BLaER1 treated with 17β-estradiol and CSF1 and Interleukin-3, amounts not matched to agents 10 nM and 100 nM (cell line): ENCODE data around the gene CDHR3.

Experiments used
- H3K27ac ChIP-seq, 11 experiments: shearing (Covaris generic); formaldehyde crosslinking; 2 replicates each; pipeline ENCODE4 v1.8.1; 2022
- H3K27me3 ChIP-seq, 11 experiments: shearing (Covaris generic); formaldehyde crosslinking; 2 replicates each; pipeline ENCODE4 v1.8.1; 2022
- H3K36me3 ChIP-seq, 11 experiments: shearing (Covaris generic); formaldehyde crosslinking; 2 replicates each; pipeline ENCODE4 v1.8.1; 2022
- H3K4me1 ChIP-seq, 10 experiments: shearing (Covaris generic); formaldehyde crosslinking; 2 replicates each; pipeline ENCODE4 v1.8.1; 2022
- H3K4me2 ChIP-seq, 11 experiments: shearing (Covaris generic); formaldehyde crosslinking; 2 replicates each; pipeline ENCODE4 v1.8.1; 2022
- H3K4me3 ChIP-seq, 10 experiments: shearing (Covaris generic); formaldehyde crosslinking; 2 replicates each; pipeline ENCODE4 v1.8.1; 2022
- H3K9ac ChIP-seq, 11 experiments: shearing (Covaris generic); formaldehyde crosslinking; 2 replicates each; pipeline ENCODE4 v1.8.1; 2022
- H3K9me3 ChIP-seq, 11 experiments: shearing (Covaris generic); formaldehyde crosslinking; replicated peaks in 1 of 11; 2 replicates each; pipeline ENCODE4 v1.8.1; 2022
- H4K20me1 ChIP-seq, 11 experiments: shearing (Covaris generic); formaldehyde crosslinking; 2 replicates each; pipeline ENCODE4 v1.8.1; 2022
- Cebpa-rat ChIP-seq, 11 experiments: shearing (Covaris generic); IDR thresholded peaks; 2 replicates each; pipeline ENCODE4 v1.8.1; 2022

CDHR3 gene

DNA sequence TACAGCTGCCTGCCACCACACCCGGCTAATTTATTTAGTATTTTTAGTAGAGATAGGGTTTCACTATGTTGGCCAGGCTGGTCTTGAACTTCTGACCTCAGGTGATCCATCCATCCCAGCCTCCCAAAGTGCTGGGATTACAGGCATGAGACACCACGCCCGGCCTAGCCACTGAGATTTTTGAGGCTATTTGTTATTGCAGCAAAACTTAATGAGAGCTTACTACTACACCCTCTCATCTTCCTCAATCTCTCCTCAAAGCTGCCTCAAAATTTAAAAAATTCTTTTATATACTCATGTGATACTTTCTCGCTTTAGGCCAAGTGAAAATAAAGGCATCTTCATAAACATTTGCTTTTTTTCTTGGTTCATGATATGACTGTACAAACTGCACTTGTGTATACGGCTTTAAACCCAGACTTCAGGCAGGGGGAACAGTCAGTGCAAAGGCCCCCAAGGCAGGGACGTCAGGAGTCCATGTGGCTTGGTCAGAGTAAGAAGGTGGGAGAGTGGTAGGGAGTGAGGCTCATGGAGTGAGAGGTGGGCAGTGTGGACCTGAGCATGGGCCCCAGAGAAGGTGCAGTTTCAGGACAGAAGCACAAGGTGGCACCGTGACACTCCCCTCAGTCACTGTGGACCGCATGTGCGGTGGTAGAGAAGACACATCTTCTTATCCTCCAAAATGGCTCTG lies 93.6 kb downstream of the CDHR3 start:
- TF ChIP-seq Cebpa-rat (IDR thresholded peaks at IDR 0.05): no peak
- Histone ChIP-seq H3K9ac (no peak overlapping the region), H3K27ac (no peak overlapping the region), H3K4me1 (peaks cover 29 to 48% (median 47%) of the 10 kb centered on the region in 10 experiments), H3K36me3 (no peaks in the 10 kb centered on the region), H3K4me2 (peak overlapping the region in 9 of 11 experiments; percentile 23 to 91 (median 84); a peak in 14 of 22 replicates), H3K4me3 (no peak overlapping the region), H4K20me1 (no peaks in the 10 kb centered on the region), H3K9me3 (peaks cover 4 to 17% (median 11%) of the 10 kb centered on the region in 11 experiments; a peak in 15 of 22 replicates), H3K27me3 (no peaks in the 10 kb centered on the region)

DNA sequence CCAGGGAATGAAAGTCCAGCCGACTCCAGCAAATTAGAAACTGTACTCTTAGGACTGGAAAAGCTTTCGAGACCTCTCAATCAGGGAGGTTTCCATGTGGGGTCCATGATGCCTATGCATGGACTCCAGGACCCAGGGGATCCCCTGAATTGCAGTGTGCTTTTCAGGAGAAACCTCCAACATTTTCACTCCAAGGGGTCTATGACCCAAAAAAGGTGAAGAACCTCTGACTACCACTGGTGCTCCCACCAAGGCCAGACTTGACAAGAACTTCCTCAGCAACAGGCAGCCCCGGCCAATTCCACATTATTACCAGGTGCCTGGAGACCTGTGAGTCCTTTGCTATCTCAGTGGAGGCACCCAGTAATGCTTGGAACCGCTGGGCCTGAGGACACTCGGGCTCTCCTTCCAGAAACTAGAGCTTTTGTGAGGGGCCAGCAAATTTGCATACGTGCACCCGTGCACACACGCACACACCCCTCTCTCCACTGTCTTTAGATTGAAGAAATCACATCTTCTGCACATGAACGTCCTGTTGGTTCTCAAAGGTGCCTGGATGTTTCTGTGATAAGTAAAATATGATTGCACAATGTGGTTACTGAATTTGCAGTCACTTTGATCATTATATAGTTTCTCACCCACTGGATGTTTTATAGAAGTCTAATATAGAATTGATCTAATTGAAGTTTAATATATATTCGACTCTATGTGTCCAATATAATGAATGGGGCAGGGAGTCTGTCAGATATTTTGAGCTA lies 94.3 kb downstream of the CDHR3 start:
- peaks cover 37 to 55% (median 54%) of the 10 kb centered on the region in 10 experiments for H3K4me1 ChIP-seq
- no peak overlapping the region for H3K9ac ChIP-seq
- TF ChIP-seq Cebpa-rat (IDR thresholded peaks at IDR 0.05): no peak; a peak in 1 of 22 replicates
- H3K4me2 ChIP-seq: peak overlapping the region; percentile 56 to 91 (median 81); a peak in 21 of 22 replicates
- no peak overlapping the region; a peak in 1 of 22 replicates for H3K27ac ChIP-seq
- no peaks in the 10 kb centered on the region for H3K27me3 ChIP-seq
- H4K20me1 ChIP-seq: no peaks in the 10 kb centered on the region
- no peaks in the 10 kb centered on the region for H3K36me3 ChIP-seq
- H3K9me3 ChIP-seq: peaks cover 4 to 15% (median 9%) of the 10 kb centered on the region in 11 experiments; a peak in 15 of 22 replicates
- H3K4me3 ChIP-seq: no peak overlapping the region

DNA sequence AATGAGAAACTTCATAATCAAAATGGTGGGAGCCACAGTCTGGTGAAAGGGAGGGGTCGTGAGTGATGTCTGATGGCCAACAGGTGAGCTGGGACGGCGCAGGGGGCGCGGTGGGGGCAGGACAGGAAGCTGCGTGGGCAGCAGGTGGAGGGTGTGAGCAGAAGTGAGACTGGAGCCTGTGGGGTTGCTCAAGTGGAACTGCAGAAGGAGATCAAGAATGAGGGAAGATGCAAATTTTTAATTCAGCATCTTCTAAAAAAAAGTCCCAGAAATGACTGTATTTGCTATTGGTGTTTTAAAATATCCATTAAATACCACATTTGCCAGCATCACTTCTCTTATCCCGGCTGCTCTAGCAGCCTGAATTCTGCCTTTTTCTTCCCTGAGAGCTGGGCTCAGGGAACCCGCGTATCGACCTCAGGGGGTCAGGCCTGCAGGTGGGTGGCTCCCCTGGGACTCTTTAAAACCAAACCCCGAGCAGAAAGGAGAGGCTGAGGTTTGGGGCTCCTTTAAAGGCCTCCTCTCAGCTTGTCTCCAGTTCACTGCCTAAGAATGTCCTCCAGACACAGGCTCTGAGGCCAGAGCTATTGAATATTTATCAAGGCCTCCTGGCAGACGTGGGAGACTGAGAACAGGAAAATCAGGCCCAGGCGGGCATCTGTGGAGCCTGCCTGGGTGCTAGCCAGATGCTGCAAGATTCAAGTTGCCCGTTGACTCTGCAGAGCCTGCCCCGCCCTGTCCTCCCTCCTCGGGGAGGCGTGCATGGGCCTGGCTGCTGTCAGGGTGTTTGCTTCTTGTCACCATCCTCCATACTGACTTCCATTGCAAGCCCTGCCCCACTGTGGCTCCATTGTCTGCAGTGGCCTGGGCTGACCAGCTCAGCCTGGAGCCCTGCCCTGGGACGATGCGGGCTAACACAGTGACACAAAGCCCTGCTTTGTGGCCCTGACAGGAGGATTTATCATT lies 95.2 kb downstream of the CDHR3 start:
- no peaks in the 10 kb centered on the region for H3K36me3 ChIP-seq
- no peak overlapping the region for H3K4me3 ChIP-seq
- peaks cover 4 to 15% (median 9%) of the 10 kb centered on the region in 11 experiments; a peak in 15 of 22 replicates for H3K9me3 ChIP-seq
- H4K20me1 ChIP-seq: no peaks in the 10 kb centered on the region
- no peaks in the 10 kb centered on the region for H3K27me3 ChIP-seq
- peak overlapping the region; percentile 56 to 91 (median 81) for H3K4me2 ChIP-seq
- peaks cover 45 to 63% (median 63%) of the 10 kb centered on the region in 10 experiments for H3K4me1 ChIP-seq
- peak overlapping the region in 9 of 11 experiments; percentile 39 to 74 (median 65); a peak in 17 of 22 replicates for H3K27ac ChIP-seq
- H3K9ac ChIP-seq: peak overlapping the region in 9 of 11 experiments; percentile 10 to 65 (median 32); a peak in 12 of 22 replicates
- TF ChIP-seq Cebpa-rat (IDR thresholded peaks at IDR 0.05): no peak

- Histone ChIP-seq H3K36me3 (no peaks in the 10 kb centered on the region), H3K9me3 (peaks cover 4 to 15% (median 9%) of the 10 kb centered on the region in 11 experiments; a peak in 15 of 22 replicates), H3K27ac (peak overlapping the region in 9 of 11 experiments; percentile 39 to 74 (median 65); a peak in 17 of 22 replicates), H3K9ac (peak overlapping the region in 8 of 11 experiments; percentile 10 to 65 (median 33); a peak in 11 of 22 replicates), H3K4me2 (peak overlapping the region; percentile 56 to 91 (median 81)), H3K4me3 (no peak overlapping the region), H3K27me3 (no peaks in the 10 kb centered on the region), H3K4me1 (peaks cover 52 to 70% (median 70%) of the 10 kb centered on the region in 10 experiments), H4K20me1 (no peaks in the 10 kb centered on the region)
- no peak for TF ChIP-seq Cebpa-rat (IDR thresholded peaks at IDR 0.05)
Observed at GRCh38 chr7:106058928-106059324, 95.9 kb downstream of the CDHR3 start.

- no peaks in the 10 kb centered on the region for H3K27me3 ChIP-seq
- peak overlapping the region in 4 of 10 experiments; percentile 6 to 14 (median 8); a peak in 3 of 20 replicates for H3K4me3 ChIP-seq
- no peaks in the 10 kb centered on the region for H3K36me3 ChIP-seq
- peak overlapping the region in 2 of 11 experiments; percentile 29 to 44; a peak in 4 of 22 replicates for H3K9ac ChIP-seq
- peaks cover 4 to 15% (median 9%) of the 10 kb centered on the region in 11 experiments; a peak in 15 of 22 replicates for H3K9me3 ChIP-seq
- H4K20me1 ChIP-seq: no peaks in the 10 kb centered on the region
- peak overlapping the region in 8 of 11 experiments; percentile 28 to 74 (median 65); a peak in 17 of 22 replicates for H3K27ac ChIP-seq
- peaks cover 54 to 77% (median 76%) of the 10 kb centered on the region in 10 experiments for H3K4me1 ChIP-seq
- H3K4me2 ChIP-seq: peak overlapping the region; percentile 42 to 91 (median 81)
- peak in 6 of 11 experiments; percentile 8 to 59 (median 40); a peak in 6 of 22 replicates for TF ChIP-seq Cebpa-rat (IDR thresholded peaks at IDR 0.05)
Observed at GRCh38 chr7:106059556-106059955, 96.5 kb downstream of the CDHR3 start.

- H3K4me1 ChIP-seq: peaks cover 63 to 86% (median 85%) of the 10 kb centered on the region in 10 experiments
- peak overlapping the region in 1 of 10 experiments; percentile 8; a peak in 1 of 20 replicates for H3K4me3 ChIP-seq
- H3K27ac ChIP-seq: peak overlapping the region in 8 of 11 experiments; percentile 28 to 74 (median 64); a peak in 15 of 22 replicates
- no peak for TF ChIP-seq Cebpa-rat (IDR thresholded peaks at IDR 0.05)
- no peaks in the 10 kb centered on the region for H3K27me3 ChIP-seq
- no peaks in the 10 kb centered on the region for H4K20me1 ChIP-seq
- peak overlapping the region in 8 of 11 experiments; percentile 77 to 91 (median 82); a peak in 15 of 22 replicates for H3K4me2 ChIP-seq
- no peak overlapping the region for H3K9ac ChIP-seq
- H3K9me3 ChIP-seq: peaks cover 4 to 15% (median 9%) of the 10 kb centered on the region in 11 experiments; a peak in 15 of 22 replicates
- H3K36me3 ChIP-seq: no peaks in the 10 kb centered on the region
Observed at GRCh38 chr7:106060394-106060920, 97.4 kb downstream of the CDHR3 start.

DNA sequence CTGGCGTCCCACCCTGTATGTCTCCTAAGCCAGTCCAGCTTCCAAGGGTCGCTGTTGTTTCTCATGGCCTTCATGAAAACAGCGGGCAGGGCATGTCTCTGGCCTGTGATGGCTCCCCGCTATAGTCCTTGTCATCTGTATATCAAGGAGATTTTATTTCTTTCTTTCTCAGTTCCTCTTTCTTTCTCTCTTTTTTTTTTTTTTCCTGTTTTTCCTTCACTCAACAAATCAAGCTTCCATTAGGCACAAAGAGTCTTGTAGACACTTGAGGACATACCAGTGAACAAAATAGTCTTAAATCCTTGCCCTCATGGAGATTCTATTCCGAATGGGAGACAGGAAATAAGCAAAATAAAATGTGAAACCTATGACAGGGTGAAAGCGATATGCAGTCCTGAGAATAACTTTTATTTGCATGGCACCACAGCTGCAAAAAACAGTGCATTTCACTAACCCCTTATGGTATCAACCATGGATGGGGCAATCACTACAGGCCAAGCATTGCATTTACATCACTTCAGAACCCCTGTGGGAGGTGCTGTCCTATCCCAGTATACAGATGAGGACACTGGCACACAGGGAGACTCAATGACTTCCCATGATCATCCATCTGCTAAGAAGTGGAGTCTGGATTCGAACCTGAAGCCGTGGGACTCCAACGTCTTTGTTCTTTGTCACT lies 98.4 kb downstream of the CDHR3 start:
- peak overlapping the region; percentile 6 to 91 (median 75); a peak in 21 of 22 replicates for H3K4me2 ChIP-seq
- no peak overlapping the region for H3K4me3 ChIP-seq
- 0 out of 22 replicates have a peak overlapping the region, but pooled peaks of 1 of the 11 experiments have one; percentile 8 for H3K9ac ChIP-seq
- peak in 1 of 11 experiments; percentile 51; a peak in 1 of 22 replicates for TF ChIP-seq Cebpa-rat (IDR thresholded peaks at IDR 0.05)
- no peaks in the 10 kb centered on the region for H3K27me3 ChIP-seq
- H3K4me1 ChIP-seq: peaks cover 63 to 90% (median 88%) of the 10 kb centered on the region in 10 experiments
- no peaks in the 10 kb centered on the region for H3K36me3 ChIP-seq
- H3K27ac ChIP-seq: peak overlapping the region in 9 of 11 experiments; percentile 20 to 74 (median 57); a peak in 16 of 22 replicates
- H4K20me1 ChIP-seq: no peaks in the 10 kb centered on the region
- peaks cover 4 to 15% (median 9%) of the 10 kb centered on the region in 11 experiments; a peak in 15 of 22 replicates for H3K9me3 ChIP-seq
